Kidney epithelial cell (primary cell): Measurements from ENCODE around the gene PHTF1. TPM values are rescaled to one million over a fixed set of nuclear protein-coding genes. Genes with fewer than 3 reads are reported as not detected.

ENCODE experiments used
- DNase-seq: peaks from one replicate; pipeline ENCODE4 v3.0.0-alpha.2; 2010; ENCODE audit warnings: low read depth
- H3K27me3 ChIP-seq: 2 replicates; pipeline ENCODE4 v1.6.0; 2011; ENCODE audit warnings: low read length; ENCODE audit not compliant: control insufficient read depth, insufficient read depth
- H3K36me3 ChIP-seq: 2 replicates; pipeline ENCODE4 v1.5.1; 2011; ENCODE audit warnings: low read length; ENCODE audit not compliant: control insufficient read depth, insufficient read depth
- H3K4me3 ChIP-seq: 2 replicates; pipeline ENCODE4 v1.5.1; 2011; ENCODE audit warnings: low read depth, mild to moderate bottlenecking, control low read depth, low read length
- CTCF ChIP-seq: IDR thresholded peaks from 2 replicates; pipeline ENCODE4 v1.5.1; 2011; ENCODE audit warnings: mild to moderate bottlenecking, moderate library complexity, low read length, control low read depth, inconsistent platforms; ENCODE audit not compliant: insufficient read depth, poor library complexity, severe bottlenecking
- total RNA-seq: library from RNA; depleted of rRNA; stranded (reverse); fragments of >200 nt; gene quantifications from 2 replicates; pipeline ENCODE4 v1.2.3, GENCODE V29; 2015

PHTF1 gene
- total RNA-seq, 1 donor from 2014 or later: 22.5 TPM

DNA sequence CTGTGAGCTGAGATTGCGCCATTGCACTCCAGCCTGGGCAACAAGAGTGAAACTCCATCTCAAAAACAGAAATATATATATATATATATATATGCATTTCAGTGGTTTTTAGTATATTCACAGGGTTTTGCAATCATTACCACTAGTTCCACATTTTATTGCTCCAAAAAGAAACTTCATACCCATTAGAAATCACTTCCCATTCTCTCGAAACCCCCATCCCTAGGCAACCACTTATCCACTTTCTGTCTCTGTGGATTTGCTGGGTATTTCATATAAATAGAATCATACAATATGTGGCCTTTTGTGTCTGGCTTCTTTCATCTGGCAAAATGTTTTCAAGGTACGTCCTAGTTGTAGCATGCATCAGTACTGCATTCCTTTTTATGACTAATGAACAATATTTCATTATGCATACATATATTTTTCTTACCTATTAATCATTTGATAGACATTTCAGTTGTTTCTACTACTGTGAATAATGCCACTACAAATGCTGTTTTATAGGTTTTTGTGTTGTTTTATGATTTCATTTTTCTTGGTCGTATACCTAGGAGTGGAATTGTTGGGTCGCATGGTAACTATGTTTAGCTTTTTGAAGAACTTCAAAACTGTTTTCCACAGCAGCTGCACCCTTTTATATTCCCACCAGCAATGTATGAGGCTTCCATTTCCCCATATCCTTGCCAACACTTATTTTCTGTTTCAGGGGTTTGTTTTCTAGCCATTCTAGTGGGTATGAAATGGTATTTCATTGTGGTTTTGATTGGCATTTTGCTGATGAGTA, 95.9 kb downstream of the PHTF1 start:
- no peaks in the 10 kb centered on the region for H3K36me3 ChIP-seq
- no peaks in the 10 kb centered on the region for H3K27me3 ChIP-seq
- TF ChIP-seq CTCF: no peak
- H3K4me3 ChIP-seq: no peak overlapping the region
- DNase-seq: no peak

DNA sequence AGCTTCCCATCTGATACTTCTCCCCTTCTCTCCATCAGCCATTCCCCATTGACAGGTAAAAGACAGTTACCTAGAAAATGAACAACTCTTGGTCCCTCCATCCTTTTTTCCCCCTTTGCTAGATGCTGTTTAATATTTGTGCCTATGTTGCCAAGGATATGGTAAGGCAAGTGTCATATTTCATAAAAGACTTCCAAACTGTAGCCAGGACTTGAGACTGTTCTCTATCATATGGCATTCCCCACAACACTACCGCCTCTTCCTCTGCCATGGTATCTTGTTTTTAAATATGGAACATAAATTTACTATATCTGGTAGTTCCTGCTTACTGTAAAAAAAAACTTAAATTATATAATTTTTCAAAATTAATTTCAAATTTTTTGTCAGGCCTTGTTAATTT, 97.2 kb downstream of the PHTF1 start:
- H3K27me3 ChIP-seq: no peaks in the 10 kb centered on the region
- no peaks in the 10 kb centered on the region for H3K36me3 ChIP-seq
- H3K4me3 ChIP-seq: no peak overlapping the region
- TF ChIP-seq CTCF: no peak
- DNase-seq: no peak

DNA sequence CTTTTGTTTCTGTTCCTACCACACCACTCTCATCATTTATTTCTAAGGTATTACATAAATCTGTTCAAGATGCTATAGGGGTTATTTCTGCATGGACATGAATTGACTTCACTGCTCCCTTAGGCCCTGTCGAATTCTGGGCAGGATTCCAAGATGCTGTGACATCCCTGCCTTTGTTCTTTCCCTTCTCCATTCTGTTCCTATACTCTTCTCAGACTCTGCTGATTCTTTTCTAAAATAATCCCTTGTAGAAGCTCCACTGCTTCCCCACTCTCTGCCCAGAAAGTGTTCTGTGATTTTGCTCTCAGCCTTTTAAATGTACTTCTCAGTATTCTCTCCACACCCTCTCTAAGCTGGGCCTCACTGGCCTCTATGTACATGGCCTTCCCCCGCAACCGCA, 99.2 kb downstream of the PHTF1 start:
- TF ChIP-seq CTCF: no peak
- no peaks in the 10 kb centered on the region for H3K36me3 ChIP-seq
- no peak for DNase-seq
- no peak overlapping the region for H3K4me3 ChIP-seq
- H3K27me3 ChIP-seq: no peaks in the 10 kb centered on the region

GRCh38 chr1:113659556-113659955, 99.7 kb downstream of the PHTF1 start:
- TF ChIP-seq CTCF: no peak
- DNase-seq: no peak
- Histone ChIP-seq H3K4me3 (no peak overlapping the region), H3K27me3 (no peaks in the 10 kb centered on the region), H3K36me3 (no peaks in the 10 kb centered on the region)

DNA sequence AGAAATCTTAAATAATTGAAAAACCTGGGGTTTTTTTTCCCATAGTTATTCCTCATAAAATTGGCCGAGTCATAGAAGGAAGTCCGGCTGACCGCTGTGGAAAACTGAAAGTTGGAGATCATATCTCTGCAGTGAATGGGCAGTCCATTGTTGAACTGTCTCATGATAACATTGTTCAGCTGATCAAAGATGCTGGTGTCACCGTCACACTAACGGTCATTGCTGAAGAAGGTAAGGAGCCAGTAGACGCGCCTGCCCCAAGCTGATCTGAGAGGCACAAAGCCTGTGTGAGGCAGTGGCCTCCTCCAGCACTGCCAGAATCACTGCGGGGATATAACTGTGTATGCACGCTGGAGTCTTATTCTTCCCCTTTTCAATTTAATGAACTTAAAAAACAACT, 100.3 kb downstream of the PHTF1 start:
- no peak overlapping the region for H3K4me3 ChIP-seq
- no peak for DNase-seq
- no peak for TF ChIP-seq CTCF
- no peaks in the 10 kb centered on the region for H3K27me3 ChIP-seq
- no peaks in the 10 kb centered on the region for H3K36me3 ChIP-seq

DNA sequence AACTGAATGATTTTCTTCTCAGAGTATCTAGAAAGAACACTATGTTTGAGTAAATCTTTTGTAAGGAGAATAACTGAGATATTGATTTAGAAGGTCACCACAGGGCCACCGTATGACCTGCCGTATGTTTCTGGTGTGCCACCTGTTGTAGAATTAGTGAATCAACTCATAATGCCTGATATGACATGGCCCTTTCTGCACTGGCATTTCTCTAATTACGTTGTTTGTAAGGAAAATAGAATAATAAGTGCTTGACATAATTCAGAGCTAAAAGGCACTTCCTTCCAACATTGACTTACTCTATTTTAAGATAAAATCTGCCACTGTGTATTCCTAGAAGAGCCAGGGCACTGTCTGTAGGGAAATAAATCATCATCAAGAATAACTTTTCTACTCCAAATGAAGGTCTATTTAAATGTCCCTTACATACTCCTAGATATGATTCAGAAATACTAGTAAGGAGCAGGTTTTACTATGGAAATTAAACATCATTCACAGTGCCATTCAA, 101.7 kb downstream of the PHTF1 start:
- no peak for DNase-seq
- no peak overlapping the region for H3K4me3 ChIP-seq
- H3K27me3 ChIP-seq: no peaks in the 10 kb centered on the region
- H3K36me3 ChIP-seq: no peaks in the 10 kb centered on the region
- TF ChIP-seq CTCF: no peak
